CD14-positive monocyte (primary cell): ENCODE measurements around the gene MCRIP2. TPM values are rescaled to one million over a fixed set of nuclear protein-coding genes. Genes with fewer than 3 reads are reported as not detected.

Experiments
- DNase-seq, 3 donors: peaks; one replicate each; pipeline ENCODE4 v3.0.0-alpha.2; 2011 to 2022
- H2AFZ ChIP-seq: 2 replicates; pipeline ENCODE4 v1.6.0; 2012; ENCODE audit warnings: mild to moderate bottlenecking, low read depth, low read length, inconsistent platforms; ENCODE audit not compliant: insufficient read depth, poor library complexity, severe bottlenecking
- H3K27ac ChIP-seq, 2 donors: 1 replicate in 1 of 2; 2 replicates in 1 of 2; pipeline ENCODE4 v1.5.1; 2012 to 2013; ENCODE audit warnings: low read length in 2 of 2, control low read depth in 1 of 2, inconsistent platforms in 1 of 2, low read depth in 1 of 2, mild to moderate bottlenecking in 1 of 2
- H3K27me3 ChIP-seq, 2 donors: one replicate each; pipeline versions ENCODE4 v1.6.0 to v1.6.1; 2011 to 2013; ENCODE audit warnings: low read length in 2 of 2; ENCODE audit not compliant: control insufficient read depth in 2 of 2, insufficient read depth in 2 of 2
- H3K36me3 ChIP-seq, 2 donors: replicated peaks in 1 of 2; 1 replicate in 1 of 2; 2 replicates in 1 of 2; pipeline versions ENCODE4 v1.5.1 to v1.6.1; 2012 to 2013; ENCODE audit warnings: low read length in 2 of 2, control low read depth in 1 of 2, inconsistent platforms in 1 of 2, mild to moderate bottlenecking in 1 of 2; ENCODE audit not compliant: insufficient read depth in 2 of 2, control insufficient read depth in 1 of 2
- H3K4me1 ChIP-seq, 2 donors: 1 replicate in 1 of 2; 2 replicates in 1 of 2; pipeline versions ENCODE4 v1.5.1 to v1.6.1; 2012 to 2013; ENCODE audit warnings: low read length in 2 of 2, control low read depth in 1 of 2, inconsistent platforms in 1 of 2, mild to moderate bottlenecking in 1 of 2, moderate library complexity in 1 of 2; ENCODE audit not compliant: insufficient read depth in 2 of 2, control insufficient read depth in 1 of 2
- H3K4me2 ChIP-seq: replicated peaks from 2 replicates; pipeline ENCODE3; 2012; ENCODE audit warnings: low read length, moderate library complexity, mild to moderate bottlenecking; ENCODE audit not compliant: poor library complexity, severe bottlenecking; ENCODE audit errors: extremely low read depth
- H3K4me3 ChIP-seq, 3 experiments: fragments of 200-600 bp in 1 of 3; sonication (generic) in 1 of 3; replicated peaks in 1 of 3; 1 replicate in 2 of 3; 2 replicates in 1 of 3; pipeline ENCODE4 v1.5.1; 2011 to 2013; ENCODE audit warnings: low read length in 3 of 3, mild to moderate bottlenecking in 3 of 3, control low read depth in 2 of 3, low read depth in 2 of 3, inconsistent platforms in 1 of 3, moderate library complexity in 1 of 3
- H3K79me2 ChIP-seq: 2 replicates; pipeline ENCODE4 v1.6.0; 2012; ENCODE audit warnings: mild to moderate bottlenecking, control low read depth, inconsistent platforms, low read length, moderate library complexity; ENCODE audit not compliant: insufficient read depth
- H3K9ac ChIP-seq: 2 replicates; pipeline ENCODE4 v1.6.0; 2017; ENCODE audit warnings: low read length, mild to moderate bottlenecking; ENCODE audit not compliant: insufficient read depth, poor library complexity, severe bottlenecking
- H3K9me3 ChIP-seq, 2 donors: replicated peaks in 1 of 2; 1 replicate in 1 of 2; 2 replicates in 1 of 2; pipeline versions ENCODE4 v1.5.1 to v1.6.1; 2012 to 2013; ENCODE audit warnings: low read length in 2 of 2, control low read depth in 1 of 2; ENCODE audit not compliant: control insufficient read depth in 1 of 2, insufficient read depth in 1 of 2
- H4K20me1 ChIP-seq: 2 replicates; pipeline ENCODE4 v1.6.0; 2012; ENCODE audit warnings: mild to moderate bottlenecking, low read length, control low read depth, moderate library complexity; ENCODE audit not compliant: insufficient read depth
- H3K27ac Mint-ChIP-seq, 7 donors: one replicate each; pipeline ENCODE4 v1.8.0; 2020; ENCODE audit warnings: mild to moderate bottlenecking in 7 of 7, mixed read lengths in 7 of 7, moderate library complexity in 6 of 7, inconsistent platforms in 2 of 7
- H3K27me3 Mint-ChIP-seq, 3 donors: one replicate each; pipeline ENCODE4 v1.8.0; 2021 to 2022; ENCODE audit warnings: low read depth in 3 of 3, mild to moderate bottlenecking in 3 of 3, mixed read lengths in 3 of 3, moderate library complexity in 3 of 3, inconsistent platforms in 1 of 3
- H3K36me3 Mint-ChIP-seq, 2 donors: one replicate each; pipeline ENCODE4 v1.8.0; 2020; ENCODE audit warnings: mixed read lengths in 2 of 2, inconsistent platforms in 1 of 2, mild to moderate bottlenecking in 1 of 2
- H3K4me1 Mint-ChIP-seq: one replicate; pipeline ENCODE4 v1.8.0; 2020; ENCODE audit warnings: mild to moderate bottlenecking, mixed read lengths
- H3K4me3 Mint-ChIP-seq, 2 donors: one replicate each; pipeline ENCODE4 v1.8.0; 2020; ENCODE audit warnings: mild to moderate bottlenecking in 2 of 2, mixed read lengths in 2 of 2, moderate library complexity in 1 of 2
- H3K9me3 Mint-ChIP-seq, 7 donors: one replicate each; pipeline ENCODE4 v1.8.0; 2020 to 2022; ENCODE audit warnings: mixed read lengths in 7 of 7, mild to moderate bottlenecking in 6 of 7, moderate library complexity in 6 of 7, inconsistent platforms in 2 of 7
- WGBS: methylation state at CpG from one replicate; pipeline ENCODE4 v1.1.5; 2013; ENCODE audit warnings: missing lambda C conversion rate; ENCODE audit not compliant: insufficient coverage; 5-methylcytosine and 5-hydroxymethylcytosine counted together
- intact Hi-C, 2 donors: fragments of 100-400 bp; cut with micrococcal nuclease; formaldehyde crosslinking; loops; one replicate each; pipeline versions ENCODE4 v1.15.0 to v1.15.1; 2023
- polyA plus RNA-seq, 3 donors: library from polyadenylated mRNA; depleted of rRNA in 1 of 3; unstranded in 2 of 3; stranded (reverse) in 1 of 3; fragments of 300-500 nt in 2 of 3; fragments of >200 nt in 1 of 3; fragmentation: Illumina TruSeq in 2 of 3; gene quantifications; 1 replicate in 2 of 3; 2 replicates in 1 of 3; pipeline ENCODE4 v1.2.3, GENCODE V29; 2012 to 2021
- TF ChIP-seq, protein P1 (sequence below): fragments of 200-600 bp; IDR thresholded peaks from one replicate; pipeline ENCODE4 v1.8.0; 2022; ENCODE audit warnings: antibody characterized with exemption, mild to moderate bottlenecking

The MCRIP2 gene
- polyA plus RNA-seq, 3 donors: 23.7 to 65.6 (median 42.1) TPM

GRCh38 chr16:608019-608418 lies 33.6 kb upstream of the MCRIP2 start:
- Histone ChIP-seq H3K27me3 (no peaks in the 10 kb centered on the region), H3K9ac (no peak overlapping the region)
- 100% methylated on average over 2 of the region's 10 CpGs for WGBS

DNA sequence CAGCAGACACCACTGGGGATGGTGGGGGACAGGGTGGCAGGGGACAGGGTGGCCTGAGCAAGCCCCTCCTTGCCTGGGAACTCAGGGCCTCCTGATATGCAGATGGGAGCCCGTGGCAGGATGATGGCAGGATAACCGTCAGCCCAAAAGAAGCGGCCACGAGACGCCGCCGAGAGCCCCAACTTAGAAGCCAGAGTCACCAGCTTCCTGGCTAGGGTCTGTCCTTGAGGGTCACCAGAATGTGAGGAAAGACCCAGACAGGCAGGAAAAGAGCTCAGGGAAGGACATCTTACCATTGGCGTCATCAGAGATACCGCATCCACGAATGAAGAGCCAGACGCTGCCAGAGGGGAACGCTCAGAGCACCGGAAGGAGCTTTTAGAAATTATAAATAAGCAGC lies 32.3 kb upstream of the MCRIP2 start:
- no peak overlapping the region for H3K9ac ChIP-seq
- no peak overlapping the region for H3K27ac ChIP-seq
- H2AFZ ChIP-seq: no peak overlapping the region
- DNase-seq: no peak
- H3K9me3 Mint-ChIP-seq: peaks cover 0 to 24% (median 9%) of the 10 kb centered on the region in 7 donors
- peaks cover 0 to 9% of the 10 kb centered on the region in 2 donors for H3K9me3 ChIP-seq
- H3K27ac Mint-ChIP-seq: peak overlapping the region in 1 of 7 donors; percentile 63
- peaks cover 7 to 10% of the 10 kb centered on the region in 2 donors for H3K36me3 ChIP-seq
- intact Hi-C loops: no loop called here
- H3K27me3 ChIP-seq: no peaks in the 10 kb centered on the region
- 96% methylated on average over 8 of the region's 13 CpGs for WGBS
- H3K4me2 ChIP-seq: no peak overlapping the region
- peaks cover 81% of the 10 kb centered on the region for H4K20me1 ChIP-seq
- peaks cover 16 to 33% of the 10 kb centered on the region in 2 donors for H3K36me3 Mint-ChIP-seq
- H3K79me2 ChIP-seq: peaks cover 78% of the 10 kb centered on the region
- TF ChIP-seq, protein P1, sequence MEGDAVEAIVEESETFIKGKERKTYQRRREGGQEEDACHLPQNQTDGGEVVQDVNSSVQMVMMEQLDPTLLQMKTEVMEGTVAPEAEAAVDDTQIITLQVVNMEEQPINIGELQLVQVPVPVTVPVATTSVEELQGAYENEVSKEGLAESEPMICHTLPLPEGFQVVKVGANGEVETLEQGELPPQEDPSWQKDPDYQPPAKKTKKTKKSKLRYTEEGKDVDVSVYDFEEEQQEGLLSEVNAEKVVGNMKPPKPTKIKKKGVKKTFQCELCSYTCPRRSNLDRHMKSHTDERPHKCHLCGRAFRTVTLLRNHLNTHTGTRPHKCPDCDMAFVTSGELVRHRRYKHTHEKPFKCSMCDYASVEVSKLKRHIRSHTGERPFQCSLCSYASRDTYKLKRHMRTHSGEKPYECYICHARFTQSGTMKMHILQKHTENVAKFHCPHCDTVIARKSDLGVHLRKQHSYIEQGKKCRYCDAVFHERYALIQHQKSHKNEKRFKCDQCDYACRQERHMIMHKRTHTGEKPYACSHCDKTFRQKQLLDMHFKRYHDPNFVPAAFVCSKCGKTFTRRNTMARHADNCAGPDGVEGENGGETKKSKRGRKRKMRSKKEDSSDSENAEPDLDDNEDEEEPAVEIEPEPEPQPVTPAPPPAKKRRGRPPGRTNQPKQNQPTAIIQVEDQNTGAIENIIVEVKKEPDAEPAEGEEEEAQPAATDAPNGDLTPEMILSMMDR: no peak
- no peak overlapping the region for H3K4me3 Mint-ChIP-seq
- no peaks in the 10 kb centered on the region for H3K4me1 ChIP-seq
- no peak overlapping the region for H3K4me3 ChIP-seq
- peaks cover 0 to 2% (median 0%) of the 10 kb centered on the region in 3 donors for H3K27me3 Mint-ChIP-seq
- H3K4me1 Mint-ChIP-seq: peaks cover 6% of the 10 kb centered on the region

More at GRCh38 chr16:608019-608418, 33.6 kb upstream of the MCRIP2 start:
- Mint-ChIP-seq H3K27me3 (no peaks in the 10 kb centered on the region), H3K4me3 (no peak overlapping the region), H3K36me3 (peaks cover 8 to 32% of the 10 kb centered on the region in 2 donors), H3K4me1 (peaks cover 9% of the 10 kb centered on the region), H3K27ac (peak overlapping the region in 1 of 7 donors; percentile 54), H3K9me3 (peaks cover 0 to 24% (median 9%) of the 10 kb centered on the region in 7 donors)
- no peak for DNase-seq
- H3K4me3 ChIP-seq: no peak overlapping the region
- H3K79me2 ChIP-seq: peaks cover 80% of the 10 kb centered on the region
- H3K4me1 ChIP-seq: no peaks in the 10 kb centered on the region
- intact Hi-C loops: no loop called here
- no peak overlapping the region for H3K4me2 ChIP-seq
- no peak overlapping the region for H3K27ac ChIP-seq
- TF ChIP-seq, protein P1: no peak
- no peaks in the 10 kb centered on the region for H3K36me3 ChIP-seq
- H3K9me3 ChIP-seq: peaks cover 0 to 9% of the 10 kb centered on the region in 2 donors
- H4K20me1 ChIP-seq: peaks cover 82% of the 10 kb centered on the region
- no peak overlapping the region for H2AFZ ChIP-seq
